ENCODE data around the gene PRKG1. TPM values are rescaled to one million over a fixed set of nuclear protein-coding genes. Genes with fewer than 3 reads are reported as not detected.
"Not testable (repeated sequence)": the region's sequence is repeated elsewhere in the genome, so short reads cannot be mapped to it uniquely, and the experiment has no call there.

Gene PRKG1
- total RNA-seq, 1 donor = 1.2 TPM

DNA sequence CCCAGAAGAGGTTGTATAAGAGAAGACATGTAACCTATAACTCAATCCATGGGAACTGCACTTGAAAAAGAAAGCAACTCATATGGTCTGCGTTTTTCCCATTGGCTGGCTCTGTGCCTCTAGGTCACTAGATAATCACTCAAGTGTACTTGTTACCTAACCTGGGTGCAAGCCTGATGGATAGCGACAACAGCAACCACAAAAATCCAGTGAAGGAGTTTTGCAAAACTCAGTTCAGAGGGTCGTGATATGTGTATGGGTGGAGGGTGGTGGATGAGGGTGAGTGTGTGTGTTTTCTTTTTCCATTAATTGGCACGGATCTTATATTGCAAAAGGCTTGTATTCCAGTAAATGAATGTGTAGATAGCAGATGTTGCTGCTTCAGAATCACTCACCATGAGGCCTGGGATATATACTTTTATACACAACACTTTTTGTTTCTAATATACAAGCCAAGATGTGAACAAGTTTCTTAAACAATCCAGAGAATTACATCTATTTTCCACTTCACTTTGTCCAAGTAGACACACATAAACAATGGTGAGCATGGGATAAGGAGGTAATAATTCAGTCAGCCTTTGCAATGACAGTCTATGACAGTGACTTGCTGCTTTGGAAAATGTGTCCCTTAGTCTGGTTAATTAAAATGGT, 952.9 kb downstream of the PRKG1 start:
- no peak overlapping the region for H3K4me3 ChIP-seq (ENCODE audit: low read length)
- no peaks in the 10 kb centered on the region for H3K9me3 ChIP-seq (ENCODE audit: low read depth, low read length)
- no peaks in the 10 kb centered on the region for H3K27me3 ChIP-seq (ENCODE audit: insufficient read depth, low read length)
- H3K4me1 ChIP-seq (ENCODE audit: insufficient read depth, low read length) = no peaks in the 10 kb centered on the region

DNA sequence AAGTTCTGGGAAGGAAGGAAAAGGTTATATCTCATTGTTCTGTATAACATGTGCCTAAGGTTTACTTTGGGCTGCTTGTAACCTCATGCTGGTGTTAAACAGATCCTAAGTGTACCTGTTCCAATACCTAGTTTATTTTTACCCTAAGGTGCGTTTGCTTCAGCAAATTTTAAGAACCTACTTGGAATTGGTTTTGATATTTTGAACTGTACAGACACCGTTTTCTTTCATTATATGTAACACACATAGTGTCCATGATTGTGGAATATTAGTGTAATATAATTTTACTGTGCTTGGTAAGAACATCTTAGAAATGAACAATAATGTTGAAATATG, 954.2 kb downstream of the PRKG1 start:
- Histone ChIP-seq H3K4me3 (ENCODE audit: low read length) (no peak overlapping the region), H3K27me3 (ENCODE audit: insufficient read depth, low read length) (no peaks in the 10 kb centered on the region), H3K4me1 (ENCODE audit: insufficient read depth, low read length) (no peaks in the 10 kb centered on the region), H3K9me3 (ENCODE audit: low read depth, low read length) (no peaks in the 10 kb centered on the region)

DNA sequence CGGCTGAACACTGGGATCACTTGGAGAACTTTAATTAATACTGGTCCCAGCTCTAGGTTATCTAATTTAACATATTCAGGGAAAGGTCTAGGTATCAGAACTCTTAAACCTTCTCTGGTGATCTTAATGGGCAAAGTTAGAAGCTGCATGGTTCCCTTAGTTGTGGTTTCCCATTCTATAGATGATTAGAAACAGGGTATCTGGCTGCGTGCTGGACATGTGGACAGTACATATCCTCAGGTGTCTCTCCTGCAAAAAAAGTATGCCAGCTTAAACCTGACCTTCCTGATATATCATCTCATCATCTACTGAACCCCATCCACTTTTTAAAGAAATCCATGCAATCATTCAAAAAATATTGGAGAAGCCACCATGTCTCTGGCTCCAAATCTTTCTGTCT, 955.3 kb downstream of the PRKG1 start:
- Histone ChIP-seq H3K27me3 (ENCODE audit: insufficient read depth, low read length) (no peaks in the 10 kb centered on the region), H3K4me1 (ENCODE audit: insufficient read depth, low read length) (no peaks in the 10 kb centered on the region), H3K9me3 (ENCODE audit: low read depth, low read length) (no peaks in the 10 kb centered on the region), H3K4me3 (ENCODE audit: low read length) (no peak overlapping the region)

DNA sequence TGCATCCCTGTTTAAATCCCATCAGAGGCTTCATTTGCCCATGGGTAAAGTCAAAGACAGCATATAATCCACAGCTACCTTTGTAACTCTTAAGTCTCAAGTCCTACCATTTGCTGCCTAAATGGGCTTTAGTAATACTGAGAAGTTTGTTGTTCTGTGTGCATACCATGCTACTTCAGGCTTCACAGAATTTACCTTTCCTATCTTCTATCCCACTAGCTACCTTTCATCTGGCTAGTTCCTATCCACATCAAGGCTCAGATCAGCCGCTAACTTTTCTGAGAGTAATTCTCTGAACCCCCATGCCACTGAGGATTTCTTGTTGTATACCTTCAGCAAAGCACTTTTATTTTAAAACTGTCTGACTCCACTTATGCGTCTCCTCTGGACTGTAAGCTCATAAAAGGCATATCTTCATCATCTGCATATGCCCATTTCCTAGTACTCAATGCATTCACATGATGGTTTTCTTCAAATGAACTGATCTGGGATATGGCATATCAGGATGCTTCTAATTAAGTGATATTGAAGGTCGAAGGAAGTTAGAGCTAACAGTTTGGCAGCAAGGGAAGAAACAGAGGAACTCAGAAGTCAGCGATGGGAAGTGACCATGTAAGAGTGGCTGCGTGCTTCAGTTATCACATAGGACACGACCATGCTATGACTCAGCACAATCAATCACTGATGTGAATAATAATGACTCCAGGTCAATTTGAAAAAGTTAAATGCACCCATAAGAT, 955.9 kb downstream of the PRKG1 start:
- H3K4me3 ChIP-seq (ENCODE audit: low read length) = no peak overlapping the region
- no peaks in the 10 kb centered on the region for H3K27me3 ChIP-seq (ENCODE audit: insufficient read depth, low read length)
- no peaks in the 10 kb centered on the region for H3K4me1 ChIP-seq (ENCODE audit: insufficient read depth, low read length)
- H3K9me3 ChIP-seq (ENCODE audit: low read depth, low read length) = no peaks in the 10 kb centered on the region

DNA sequence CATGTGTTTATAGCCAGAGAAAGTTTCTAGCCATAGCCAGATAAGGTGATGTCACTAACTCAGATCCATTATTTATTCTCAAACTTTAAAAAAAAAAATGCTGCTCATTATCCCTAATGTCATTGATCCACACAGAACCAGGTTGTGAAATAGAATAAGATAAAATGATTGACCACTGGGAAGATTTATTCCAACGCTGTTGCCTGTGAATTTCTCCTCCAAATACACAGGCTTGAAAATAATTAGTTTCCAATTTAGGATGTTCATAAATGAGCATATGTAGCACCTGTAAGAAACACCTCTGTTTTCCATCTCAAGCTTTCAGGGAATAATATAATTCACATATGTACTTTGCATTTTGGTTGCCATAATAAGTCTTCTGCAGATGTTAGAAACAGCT, 956.7 kb downstream of the PRKG1 start:
- Histone ChIP-seq H3K27me3 (ENCODE audit: insufficient read depth, low read length) (no peaks in the 10 kb centered on the region), H3K4me3 (ENCODE audit: low read length) (no peak overlapping the region), H3K9me3 (ENCODE audit: low read depth, low read length) (no peaks in the 10 kb centered on the region), H3K4me1 (ENCODE audit: insufficient read depth, low read length) (no peaks in the 10 kb centered on the region)

DNA sequence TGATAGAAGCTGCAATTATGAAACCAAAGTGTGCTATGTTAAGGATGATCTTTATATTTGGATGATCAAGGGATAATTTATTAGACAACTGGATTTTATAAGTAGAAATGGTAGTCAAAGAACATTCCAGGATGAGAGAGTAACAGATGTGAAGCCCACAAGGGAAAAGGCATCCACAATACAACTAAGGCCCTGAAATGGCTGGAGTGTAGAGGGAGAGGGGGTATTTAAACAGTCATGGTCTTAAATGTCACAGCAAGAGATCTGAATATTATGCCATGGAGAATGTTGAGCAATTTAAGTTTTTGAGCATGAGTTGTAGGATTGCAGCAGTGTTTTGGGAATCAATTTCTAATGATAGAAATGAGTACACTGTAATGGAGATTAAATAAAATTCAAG, 957.5 kb downstream of the PRKG1 start:
- Histone ChIP-seq H3K4me3 (ENCODE audit: low read length) (no peak overlapping the region), H3K9me3 (ENCODE audit: low read depth, low read length) (no peaks in the 10 kb centered on the region)

DNA sequence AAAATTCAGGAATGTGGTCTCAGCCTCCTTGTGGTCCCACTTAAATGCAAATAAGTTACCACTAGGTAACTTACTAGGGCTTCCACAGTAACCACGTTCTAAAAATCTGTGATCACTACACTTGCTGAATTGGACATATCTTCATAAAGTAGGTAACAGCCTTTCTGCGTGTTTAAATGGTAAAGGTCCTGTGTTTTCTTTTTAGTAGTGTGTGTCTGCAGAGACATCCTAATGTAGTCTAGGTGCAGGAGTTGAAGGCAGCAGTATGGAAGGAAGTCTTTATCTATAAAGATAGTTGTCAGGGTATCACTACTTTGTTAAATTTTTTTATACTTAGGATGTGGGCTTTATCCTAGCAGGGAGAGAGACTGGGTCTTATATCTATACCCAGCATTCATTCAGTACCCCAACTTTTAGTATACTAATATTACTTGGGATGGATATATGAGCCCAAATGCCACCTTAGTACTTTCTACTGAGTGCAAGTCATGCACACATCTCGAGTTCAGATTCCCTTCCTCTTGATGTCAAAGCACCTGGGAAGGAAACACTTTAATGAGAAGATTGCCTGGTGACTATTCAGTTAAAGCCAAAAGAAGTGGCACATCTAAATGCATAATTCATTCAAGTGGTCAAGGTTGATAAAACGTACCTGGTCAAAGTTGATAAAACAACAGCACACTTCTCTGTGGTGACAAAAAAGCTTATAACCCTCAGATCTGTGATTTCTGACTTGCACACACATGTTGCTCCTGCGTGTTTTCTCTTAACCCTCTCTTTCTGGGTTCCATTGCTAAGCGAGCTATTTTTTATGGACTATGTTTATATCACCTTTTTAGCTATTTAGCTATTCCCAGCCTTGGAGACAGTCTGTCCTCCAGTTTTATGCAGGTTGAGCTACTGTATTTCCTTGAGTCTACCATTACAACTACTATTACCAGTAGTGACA, 958.7 kb downstream of the PRKG1 start:
- H3K4me3 ChIP-seq (ENCODE audit: low read length) = no peak overlapping the region
- no peaks in the 10 kb centered on the region for H3K9me3 ChIP-seq (ENCODE audit: low read depth, low read length)

More for the DNA sequence above, 957.5 kb downstream of the PRKG1 start:
- H3K27me3 ChIP-seq (ENCODE audit: insufficient read depth, low read length) = no peaks in the 10 kb centered on the region
- no peaks in the 10 kb centered on the region for H3K4me1 ChIP-seq (ENCODE audit: insufficient read depth, low read length)

DNA sequence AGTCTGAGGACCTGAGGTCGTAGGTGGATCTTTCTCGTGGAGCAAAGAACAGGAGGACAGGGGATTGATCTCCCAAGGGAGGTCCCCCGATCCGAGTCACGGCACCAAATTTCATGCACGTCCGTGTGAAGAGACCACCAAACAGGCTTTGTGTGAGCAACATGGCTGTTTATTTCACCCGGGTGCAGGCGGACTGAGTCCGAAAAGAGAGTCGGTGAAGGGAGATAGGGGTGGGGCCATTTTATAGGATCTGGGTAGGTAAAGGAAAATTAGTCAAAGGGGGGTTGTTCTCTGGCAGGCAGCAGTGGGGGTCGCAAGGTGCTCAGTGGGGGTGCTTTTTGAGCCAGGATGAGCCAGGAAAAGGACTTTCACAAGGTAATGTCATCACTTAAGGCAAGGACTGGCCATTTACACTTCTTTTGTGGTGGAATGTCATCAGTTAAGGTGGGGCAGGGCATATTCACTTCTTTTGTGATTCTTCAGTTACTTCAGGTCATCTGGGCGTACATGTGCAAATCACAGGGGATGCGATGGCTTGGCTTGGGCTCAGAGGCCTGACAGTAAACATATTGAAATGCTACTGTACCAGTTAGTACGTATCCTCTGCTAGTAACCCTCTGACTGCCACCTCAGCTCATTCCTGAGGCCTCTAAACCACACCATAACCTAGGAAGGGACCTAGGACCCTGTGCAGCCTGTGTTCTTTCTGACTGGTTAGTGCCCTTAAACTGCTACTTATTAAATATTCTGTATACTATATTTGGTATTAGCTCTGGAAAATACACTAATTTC, 964.9 kb downstream of the PRKG1 start:
- H3K27me3 ChIP-seq (ENCODE audit: insufficient read depth, low read length); H3K4me3 ChIP-seq (ENCODE audit: low read length); H3K9me3 ChIP-seq (ENCODE audit: low read depth, low read length); H3K4me1 ChIP-seq (ENCODE audit: insufficient read depth, low read length): not testable (repeated sequence)

More for the DNA sequence above, 958.7 kb downstream of the PRKG1 start:
- H3K4me1 ChIP-seq (ENCODE audit: insufficient read depth, low read length) = no peaks in the 10 kb centered on the region
- H3K27me3 ChIP-seq (ENCODE audit: insufficient read depth, low read length) = no peaks in the 10 kb centered on the region

DNA sequence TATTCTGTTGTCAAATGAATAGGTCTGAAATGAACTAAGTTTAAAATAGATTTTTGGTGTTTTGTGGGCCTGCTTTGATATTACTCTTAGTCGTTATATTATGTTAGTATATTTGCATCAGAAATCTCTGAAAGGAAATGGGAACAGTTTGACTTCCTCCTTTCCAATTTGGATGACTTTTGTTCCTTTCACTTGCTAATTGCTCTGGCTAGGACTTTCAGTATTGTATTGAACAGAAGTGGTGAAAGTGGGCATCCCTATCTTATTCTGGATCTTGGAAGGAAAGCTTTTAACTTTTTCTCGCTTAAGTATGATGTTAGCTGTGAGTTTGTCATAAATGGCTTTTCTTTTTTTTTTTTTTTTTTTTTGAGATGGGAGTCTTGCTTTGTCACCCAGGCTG, 966.2 kb downstream of the PRKG1 start:
- H3K9me3 ChIP-seq (ENCODE audit: low read depth, low read length) = no peaks in the 10 kb centered on the region
- no peak overlapping the region for H3K4me3 ChIP-seq (ENCODE audit: low read length)
- no peaks in the 10 kb centered on the region for H3K4me1 ChIP-seq (ENCODE audit: insufficient read depth, low read length)
- no peaks in the 10 kb centered on the region for H3K27me3 ChIP-seq (ENCODE audit: insufficient read depth, low read length)

DNA sequence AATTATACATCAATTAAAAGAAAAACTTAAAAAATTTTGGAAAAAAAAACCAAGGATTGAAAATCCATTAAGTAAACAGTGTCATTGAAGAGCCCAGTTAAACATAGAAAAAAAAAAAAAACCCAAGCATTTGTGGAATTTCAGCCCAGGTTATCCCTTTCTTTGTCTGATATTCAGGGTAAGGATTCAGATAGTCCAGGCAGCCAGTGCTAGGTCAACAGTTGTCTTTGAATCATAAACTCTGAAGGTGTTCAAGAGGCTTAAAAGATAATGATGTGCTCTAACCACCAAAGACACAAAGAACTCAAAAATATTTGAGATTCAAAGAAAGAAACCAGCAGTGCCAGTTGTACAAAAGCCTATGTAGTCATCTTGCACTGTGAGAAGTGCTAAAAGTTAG, 969.5 kb downstream of the PRKG1 start:
- Histone ChIP-seq H3K27me3 (ENCODE audit: insufficient read depth, low read length) (no peaks in the 10 kb centered on the region), H3K4me1 (ENCODE audit: insufficient read depth, low read length) (no peaks in the 10 kb centered on the region), H3K9me3 (ENCODE audit: low read depth, low read length) (no peaks in the 10 kb centered on the region), H3K4me3 (ENCODE audit: low read length) (no peak overlapping the region)

DNA sequence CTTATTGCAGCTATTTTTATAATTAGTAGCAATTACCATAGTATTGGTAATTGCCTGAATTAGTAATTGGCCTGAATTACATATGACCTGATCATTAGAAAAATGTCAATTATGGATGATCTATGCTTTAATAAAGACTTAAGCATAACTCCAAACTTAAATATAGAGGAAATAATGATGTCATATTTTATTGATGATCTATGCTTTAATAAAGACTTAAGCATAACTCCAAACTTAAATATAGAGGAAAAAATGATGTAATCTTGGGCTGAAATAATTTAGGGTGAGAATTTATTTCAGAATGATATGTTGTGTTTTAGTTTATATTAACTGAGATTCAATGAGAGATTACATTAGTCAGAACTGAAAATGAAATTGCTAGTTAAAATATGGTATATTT, 973.8 kb downstream of the PRKG1 start:
- H3K4me3 ChIP-seq (ENCODE audit: low read length) = no peak overlapping the region
- no peaks in the 10 kb centered on the region for H3K4me1 ChIP-seq (ENCODE audit: insufficient read depth, low read length)
- no peaks in the 10 kb centered on the region for H3K27me3 ChIP-seq (ENCODE audit: insufficient read depth, low read length)
- no peaks in the 10 kb centered on the region for H3K9me3 ChIP-seq (ENCODE audit: low read depth, low read length)

DNA sequence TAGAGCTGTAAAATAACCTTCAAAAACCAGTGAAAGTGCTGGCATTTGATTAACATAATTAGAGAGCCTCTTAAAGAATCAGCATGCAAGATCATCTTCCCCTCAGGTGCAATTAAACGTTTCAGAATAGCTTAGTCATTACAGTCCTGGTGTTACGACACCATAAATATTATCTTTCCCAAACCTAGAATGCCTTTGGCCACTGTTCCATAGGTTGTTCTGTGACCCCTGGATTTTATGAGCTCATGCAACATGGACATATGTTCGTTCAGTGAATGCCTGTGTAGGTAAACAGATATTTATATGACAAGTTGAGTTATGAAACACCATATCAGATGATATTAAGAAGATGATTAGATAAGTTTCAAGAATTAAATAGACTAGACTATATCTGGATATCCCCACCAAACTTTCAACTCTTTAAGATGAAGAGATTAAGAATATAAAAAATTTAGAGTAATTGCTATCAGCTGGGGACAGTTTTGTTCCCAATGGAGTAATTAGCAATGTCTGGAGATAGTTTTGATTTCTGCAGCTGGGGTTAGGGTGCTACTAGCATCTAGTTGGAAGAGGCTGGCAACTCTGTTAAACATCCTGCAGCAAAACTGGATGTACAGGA, 976.3 kb downstream of the PRKG1 start:
- Histone ChIP-seq H3K27me3 (ENCODE audit: insufficient read depth, low read length) (no peaks in the 10 kb centered on the region), H3K4me3 (ENCODE audit: low read length) (no peak overlapping the region), H3K9me3 (ENCODE audit: low read depth, low read length) (no peaks in the 10 kb centered on the region), H3K4me1 (ENCODE audit: insufficient read depth, low read length) (no peaks in the 10 kb centered on the region)

DNA sequence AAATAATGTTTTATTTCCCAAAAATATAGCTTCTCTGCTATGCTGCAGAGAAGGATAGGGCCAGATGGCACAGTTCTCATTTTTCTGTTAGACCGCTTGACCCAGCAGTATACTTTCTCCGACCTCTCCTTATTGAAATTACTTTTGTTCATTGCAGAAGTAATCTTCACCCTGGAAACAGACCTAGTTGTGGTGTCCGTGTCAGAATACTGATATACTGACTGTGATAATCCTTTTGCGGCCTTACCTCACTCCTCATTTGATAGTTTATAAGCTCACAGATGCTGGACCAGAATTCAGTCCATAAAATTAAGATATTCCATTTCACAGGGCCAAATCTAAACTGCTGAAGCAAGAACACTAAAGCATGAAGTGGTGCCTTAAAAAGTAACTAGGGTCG, 979.2 kb downstream of the PRKG1 start:
- Histone ChIP-seq H3K27me3 (ENCODE audit: insufficient read depth, low read length) (no peaks in the 10 kb centered on the region), H3K4me1 (ENCODE audit: insufficient read depth, low read length) (no peaks in the 10 kb centered on the region), H3K4me3 (ENCODE audit: low read length) (no peak overlapping the region), H3K9me3 (ENCODE audit: low read depth, low read length) (no peaks in the 10 kb centered on the region)

DNA sequence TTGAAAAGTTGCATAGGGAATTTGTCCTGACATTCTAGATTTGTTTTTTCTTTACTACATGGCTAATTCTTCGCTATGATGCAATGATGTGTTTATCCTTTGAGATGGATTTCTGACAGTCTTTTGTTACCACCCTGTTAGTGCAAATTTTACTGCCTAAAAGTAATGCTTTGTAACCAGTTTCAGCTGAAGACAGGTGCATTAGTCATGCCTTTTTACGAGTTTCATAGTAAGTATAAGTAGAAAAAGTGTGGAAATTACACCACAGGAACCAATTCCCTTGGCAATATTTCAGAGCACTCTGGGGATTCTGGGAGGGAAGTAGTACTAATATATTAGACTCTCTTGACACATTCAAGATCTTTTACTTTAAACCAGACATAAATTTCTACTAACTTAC, 982.0 kb downstream of the PRKG1 start:
- H3K4me1 ChIP-seq (ENCODE audit: insufficient read depth, low read length) = no peaks in the 10 kb centered on the region
- no peaks in the 10 kb centered on the region for H3K27me3 ChIP-seq (ENCODE audit: insufficient read depth, low read length)

More for the DNA sequence above, 982.0 kb downstream of the PRKG1 start:
- Histone ChIP-seq H3K4me3 (ENCODE audit: low read length) (no peak overlapping the region), H3K9me3 (ENCODE audit: low read depth, low read length) (no peaks in the 10 kb centered on the region)
